HepG2 (cell line): Measurements from ENCODE around the gene LURAP1L. TPM values are rescaled to one million over a fixed set of nuclear protein-coding genes. Genes with fewer than 3 reads are reported as not detected.

ENCODE experiments used
- ATAC-seq: fragments of 200-7000 bp; cut with Tn5 transposase; 3 replicates; pipeline ENCODE4 v1.9.1; 2020; ENCODE audit warnings: mild to moderate bottlenecking, moderate library complexity
- BruUV-seq: library from RNA; stranded (reverse); fragments of 400-500 nt; replicated peaks from 2 replicates; lab custom pipeline; 2021; lab: Mats Ljungman, UMichigan
- CTCF ChIA-PET: fragments of 300-600 bp; formaldehyde crosslinking; extraction: SDS; loops from one replicate; lab custom pipeline; 2021; ENCODE audit warnings: low total read pairs, inconsistent platforms, low intra/inter-chr PET ratio; lab: Yijun Ruan, JAX
- POLR2A ChIA-PET: fragments of 350-600 bp; sonication (Branson Sonifier 250); formaldehyde crosslinking; loops from one replicate; lab custom pipeline; 2020; ENCODE audit warnings: antibody characterized with exemption, inconsistent platforms; lab: Yijun Ruan, JAX
- DNase-seq: peaks from one replicate; pipeline ENCODE4 v3.0.0-alpha.2; 2015; ENCODE audit warnings: low spot score
- FAIRE-seq: peaks from 3 replicates; lab custom pipeline; 2011; peaks lifted over from hg19 to GRCh38; lab: Jason Lieb, UNC
- H2AFZ ChIP-seq: one replicate; pipeline ENCODE4 v1.6.1; 2011; ENCODE audit warnings: low read length, inconsistent platforms
- H3K27ac ChIP-seq: fragments of 300-600 bp; 3 replicates; pipeline ENCODE4 v1.8.0; 2011; ENCODE audit warnings: mixed run types, mild to moderate bottlenecking, mixed read lengths, low read length, inconsistent platforms; ENCODE audit not compliant: insufficient read depth; ENCODE audit errors: extremely low read length
- H3K27me3 ChIP-seq, 2 experiments: fragments of 200-600 bp in 1 of 2; 2 replicates in 1 of 2; 3 replicates in 1 of 2; pipeline versions ENCODE4 v1.6.0 to v1.8.0; 2011; ENCODE audit warnings: low read length in 2 of 2, mild to moderate bottlenecking in 2 of 2, moderate library complexity in 2 of 2, inconsistent platforms in 1 of 2; ENCODE audit not compliant: insufficient read depth in 2 of 2, control insufficient read depth in 1 of 2
- H3K36me3 ChIP-seq, 2 experiments: fragments of 200-600 bp in 1 of 2; replicated peaks in 1 of 2; 2 replicates in 1 of 2; 3 replicates in 1 of 2; pipeline versions ENCODE4 v1.5.1 to v1.8.0; 2011; ENCODE audit warnings: low read length in 2 of 2, inconsistent platforms in 1 of 2; ENCODE audit not compliant: insufficient read depth in 2 of 2, control insufficient read depth in 1 of 2
- H3K4me1 ChIP-seq: 2 replicates; pipeline ENCODE4 v1.5.1; 2012; ENCODE audit warnings: low read length, inconsistent platforms; ENCODE audit not compliant: insufficient read depth
- H3K4me2 ChIP-seq: 2 replicates; pipeline ENCODE4 v1.6.0; 2011; ENCODE audit warnings: low read depth, low read length, inconsistent platforms
- H3K4me3 ChIP-seq, 3 experiments: fragments of 200-600 bp in 1 of 3; sonication (generic), shearing (Covaris generic) in 1 of 3; replicated peaks in 1 of 3; 2 replicates each; pipeline ENCODE4 v1.5.1; 2011 to 2016; ENCODE audit warnings: low read length in 3 of 3, inconsistent platforms in 2 of 3, low read depth in 2 of 3, mild to moderate bottlenecking in 2 of 3, control low read depth in 1 of 3, mixed read lengths in 1 of 3; ENCODE audit not compliant: insufficient read depth in 1 of 3
- H3K79me2 ChIP-seq: one replicate; pipeline ENCODE4 v1.6.1; 2011; ENCODE audit warnings: low read length, inconsistent platforms; ENCODE audit not compliant: insufficient read depth
- H3K9ac ChIP-seq: 2 replicates; pipeline ENCODE4 v1.6.0; 2011; ENCODE audit warnings: mild to moderate bottlenecking, low read depth, low read length, inconsistent platforms; ENCODE audit not compliant: insufficient read depth
- H3K9me3 ChIP-seq: 2 replicates; pipeline ENCODE4 v1.5.1; 2012; ENCODE audit warnings: mild to moderate bottlenecking, low read length
- H4K20me1 ChIP-seq: 2 replicates; pipeline ENCODE4 v1.6.0; 2011; ENCODE audit warnings: inconsistent platforms, mild to moderate bottlenecking, low read length, moderate library complexity; ENCODE audit not compliant: insufficient read depth
- ELF4 ChIP-seq: sonication (generic); formaldehyde crosslinking; IDR thresholded peaks from 2 replicates; pipeline ENCODE4 v1.5.0; 2020; ENCODE audit warnings: missing genetic modification reagents, mild to moderate bottlenecking, moderate library complexity, borderline replicate concordance
- GATA4 ChIP-seq: sonication (generic); IDR thresholded peaks from 2 replicates; pipeline ENCODE4 v1.6.1; 2016; ENCODE audit warnings: antibody characterized with exemption, low read depth, borderline replicate concordance
- HMGXB4 ChIP-seq, 2 experiments: sonication (generic) in 1 of 2; formaldehyde crosslinking in 1 of 2; IDR thresholded peaks; 2 replicates each; pipeline versions ENCODE4 v1.4.0 to v1.6.1; 2018 to 2020; ENCODE audit warnings: missing genetic modification reagents in 2 of 2, borderline replicate concordance in 1 of 2, low read depth in 1 of 2, mild to moderate bottlenecking in 1 of 2, missing biosample characterization in 1 of 2
- HNRNPUL1 ChIP-seq: fragments of 200-400 bp; formaldehyde crosslinking; IDR thresholded peaks from 2 replicates; pipeline ENCODE4 v1.6.1; 2017; ENCODE audit warnings: low read depth, mild to moderate bottlenecking, low read length, moderate library complexity
- NAIF1 ChIP-seq: sonication (generic); formaldehyde crosslinking; IDR thresholded peaks from 2 replicates; pipeline ENCODE4 v1.5.0; 2020; ENCODE audit warnings: mild to moderate bottlenecking, missing genetic modification reagents, borderline replicate concordance
- PPARG ChIP-seq: conservative IDR thresholded peaks from 2 replicates; pipeline ENCODE4 v1.6.1; 2016; ENCODE audit warnings: missing biosample characterization, missing genetic modification reagents
- PRDM4 ChIP-seq: sonication (generic); formaldehyde crosslinking; IDR thresholded peaks from 2 replicates; pipeline ENCODE4 v1.9.0; 2021; ENCODE audit warnings: missing genetic modification reagents, borderline replicate concordance
- XRCC5 ChIP-seq: fragments of 200-400 bp; formaldehyde crosslinking; optimal IDR thresholded peaks from 2 replicates; pipeline ENCODE3; 2017; ENCODE audit warnings: mild to moderate bottlenecking, low read length
- ZNF317 ChIP-seq: sonication (generic); formaldehyde crosslinking; IDR thresholded peaks from 2 replicates; pipeline ENCODE4 v1.5.0; 2020; ENCODE audit warnings: mild to moderate bottlenecking, missing genetic modification reagents
- ZSCAN5A ChIP-seq: sonication (generic); formaldehyde crosslinking; IDR thresholded peaks from 2 replicates; pipeline ENCODE4 v1.8.0; 2022; ENCODE audit warnings: mild to moderate bottlenecking, missing genetic modification reagents, borderline replicate concordance
- WGBS: methylation state at CpG from one replicate; pipeline ENCODE4 v1.1.6; 2017; ENCODE audit warnings: low lambda C conversion rate; 5-methylcytosine and 5-hydroxymethylcytosine counted together
- in situ Hi-C: cut with HindIII; loops from 2 replicates; pipeline ENCODE4 v1.10.0; 2017; ENCODE audit warnings: low pct_unique_long_range_greater_than_20kb; ENCODE audit not compliant: extremely low pct_ligation_motif_present
- intact Hi-C: fragments of 100-400 bp; cut with micrococcal nuclease; formaldehyde crosslinking; loops from one replicate; pipeline ENCODE4 v1.10.0; 2022; ENCODE audit not compliant: unreplicated experiment
- polyA plus RNA-seq, 8 experiments: library from polyadenylated mRNA; depleted of rRNA in 3 of 8; stranded (reverse) in 7 of 8; unstranded in 1 of 8; fragments of >200 nt; fragmentation: Illumina TruSeq in 4 of 8; extraction: Trizol in 4 of 8; gene quantifications; 2 replicates each; pipeline versions ENCODE4 v1.2.1 to v1.2.3, GENCODE V29; 2011 to 2016; ENCODE audit warnings: low read depth in 4 of 8, missing spikeins in 1 of 8, mixed read lengths in 1 of 8; ENCODE audit not compliant: insufficient read depth in 1 of 8
- total RNA-seq, 5 experiments: library from RNA; depleted of rRNA; stranded (reverse); fragments of >200 nt; fragmentation: Illumina TruSeq; extraction: Trizol; gene quantifications; 2 replicates each; pipeline ENCODE4 v1.2.3, GENCODE V29; 2016; ENCODE audit warnings: low read depth in 1 of 5
- TF ChIP-seq, protein P1 (sequence below): sonication (generic); formaldehyde crosslinking; IDR thresholded peaks from 2 replicates; pipeline ENCODE4 v1.8.1; 2023; ENCODE audit warnings: mild to moderate bottlenecking, moderate library complexity, missing genetic modification reagents

The LURAP1L gene
- total and polyA plus RNA-seq, 2 of the 13 experiments (the other 11 are each of a cell fraction or from before 2014, with no cell fraction given), result 6.7 to 16.6 TPM

- Histone ChIP-seq H2AFZ (no peak overlapping the region), H3K4me1 (no peaks in the 10 kb centered on the region), H4K20me1 (no peaks in the 10 kb centered on the region), H3K79me2 (peaks cover 5% of the 10 kb centered on the region), H3K9ac (no peak overlapping the region), H3K4me3 (no peak overlapping the region), H3K36me3 (no peaks in the 10 kb centered on the region), H3K9me3 (no peaks in the 10 kb centered on the region), H3K27me3 (no peaks in the 10 kb centered on the region; a peak in 1 of 5 replicates), H3K4me2 (no peak overlapping the region), H3K27ac (no peak overlapping the region)
- no peak for ATAC-seq
- 34% methylated on average over 4 of the region's 4 CpGs for WGBS
- TF ChIP-seq GATA4 (no peak), PPARG (CRISPR knock-in tag) (no peak), ZSCAN5A (no peak), ZNF317 (CRISPR knock-in tag) (no peak), ELF4 (CRISPR knock-in tag) (no peak), HMGXB4 (CRISPR knock-in tag; IDR thresholded peaks at IDR 0.05; ENCODE audit: borderline replicate concordance in 1 of 2, low read depth in 1 of 2) (no peak), PRDM4 (CRISPR knock-in tag) (no peak), NAIF1 (CRISPR knock-in tag) (no peak), XRCC5 (no peak), HNRNPUL1 (no peak)
- TF ChIP-seq, protein P1, sequence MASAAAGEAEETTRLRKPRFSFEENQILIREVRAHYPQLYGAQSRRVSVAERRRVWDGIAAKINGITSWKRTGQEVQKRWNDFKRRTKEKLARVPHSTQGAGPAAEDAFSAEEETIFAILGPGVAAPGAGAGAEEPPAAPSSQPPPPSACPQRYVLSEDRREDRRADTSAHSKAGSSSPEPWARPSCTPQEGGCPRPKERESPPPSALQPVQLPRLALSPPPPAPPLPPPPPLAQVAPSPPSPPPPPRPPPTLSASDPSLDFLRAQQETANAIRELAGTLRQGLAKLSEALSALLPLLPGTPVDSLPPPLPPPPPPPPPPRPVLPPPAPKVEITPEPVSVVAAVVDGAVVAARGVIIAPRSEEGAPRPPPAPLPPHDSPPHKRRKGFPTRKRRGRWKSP (CRISPR knock-in tag), result no peak
- BruUV-seq, result no TSS peak
- DNase-seq, result no peak
- CTCF ChIA-PET, result no interaction called here
- FAIRE-seq, result no peak
- POLR2A ChIA-PET, result interaction anchor here (1.5 kb wide), 1 partner anchor 48 kb away, joined by 4 read pairs; no protein-coding TSS in a partner anchor
- intact Hi-C loops (no loop called here), in situ Hi-C loops (loop anchor here (10.0 kb wide), 1 partner anchor 45 kb away; no protein-coding TSS in a partner anchor)
Measured at GRCh38 chr9:12770261-12770660, 4.6 kb upstream of the LURAP1L start.
